ENCODE measurements around the gene DAZAP2. TPM values are rescaled to one million over a fixed set of nuclear protein-coding genes. Genes with fewer than 3 reads are reported as not detected.

Gene DAZAP2
- total and polyA plus RNA-seq, 2 experiments from 2014 or later, result 277 to 348 TPM

GRCh38 chr12:51216642-51217041 lies 22.0 kb upstream of the DAZAP2 start:
- WGBS (ENCODE audit: low lambda C conversion rate, missing lambda C conversion rate), result 40% methylated on average over 7 of the region's 7 CpGs
- no peaks in the 10 kb centered on the region for H3K36me3 ChIP-seq (replicated peaks; ENCODE audit: insufficient read depth, low read depth)
- H3K4me3 ChIP-seq, result peak overlapping the region; percentile 92
- no peaks in the 10 kb centered on the region for H3K27me3 ChIP-seq
- no peaks in the 10 kb centered on the region for H4K20me1 ChIP-seq (ENCODE audit: insufficient read depth, poor library complexity, severe bottlenecking)
- no peak overlapping the region for H3K27ac ChIP-seq
- DNase-seq (ENCODE audit: low spot score), result no peak
- H2AFZ ChIP-seq, result peak overlapping the region; percentile 64
- H3K9me2 ChIP-seq (replicated peaks; ENCODE audit: insufficient read depth), result no peaks in the 10 kb centered on the region
- TF ChIP-seq EZH2 (IDR thresholded peaks at IDR 0.05; ENCODE audit: borderline replicate concordance) (no peak), EZH2phosphoT487 (IDR thresholded peaks at IDR 0.05; ENCODE audit: low read depth, severe bottlenecking, unreplicated experiment) (no peak)
- peaks cover 9% of the 10 kb centered on the region for H3K79me2 ChIP-seq
- H3K9me3 ChIP-seq (ENCODE audit: low read depth), result no peaks in the 10 kb centered on the region
- H3K4me1 ChIP-seq (ENCODE audit: insufficient read depth), result peaks cover 14% of the 10 kb centered on the region
- peak overlapping the region; percentile 82 for H3K4me2 ChIP-seq

- H3K36me3 ChIP-seq (replicated peaks; ENCODE audit: insufficient read depth, low read depth), result no peaks in the 10 kb centered on the region
- peak overlapping the region; percentile 92 for H3K4me3 ChIP-seq
- peak; percentile 36 for TF ChIP-seq CTCF (IDR thresholded peaks at IDR 0.05; ENCODE audit: poor library complexity)
- TF ChIP-seq EZH2phosphoT487 (IDR thresholded peaks at IDR 0.05; ENCODE audit: low read depth, severe bottlenecking, unreplicated experiment), result no peak
- DNase-seq (ENCODE audit: low spot score), result peak; percentile 78
- no peaks in the 10 kb centered on the region for H3K9me3 ChIP-seq (ENCODE audit: low read depth)
- H4K20me1 ChIP-seq (ENCODE audit: insufficient read depth, poor library complexity, severe bottlenecking), result no peaks in the 10 kb centered on the region
- H3K9me2 ChIP-seq (replicated peaks; ENCODE audit: insufficient read depth), result no peaks in the 10 kb centered on the region
- H3K27ac ChIP-seq, result peak overlapping the region; percentile 83
- peak overlapping the region; percentile 82 for H3K4me2 ChIP-seq
- 5% methylated on average over 11 of the region's 81 CpGs for WGBS (ENCODE audit: low lambda C conversion rate, missing lambda C conversion rate)
- H3K79me2 ChIP-seq, result peaks cover 9% of the 10 kb centered on the region
- peaks cover 14% of the 10 kb centered on the region for H3K4me1 ChIP-seq (ENCODE audit: insufficient read depth)
- no peaks in the 10 kb centered on the region for H3K27me3 ChIP-seq
- H2AFZ ChIP-seq, result peak overlapping the region; percentile 64
Observed at GRCh38 chr12:51217133-51217967, 21.3 kb upstream of the DAZAP2 start.

- TF ChIP-seq CTCF (IDR thresholded peaks at IDR 0.05; ENCODE audit: poor library complexity), result peak; percentile 47
- no peak for TF ChIP-seq EZH2 (IDR thresholded peaks at IDR 0.05; ENCODE audit: borderline replicate concordance)
- no peaks in the 10 kb centered on the region for H3K9me2 ChIP-seq (replicated peaks; ENCODE audit: insufficient read depth)
- no peaks in the 10 kb centered on the region for H4K20me1 ChIP-seq (ENCODE audit: insufficient read depth, poor library complexity, severe bottlenecking)
- peak within 1 kb of the TSS; percentile 82 for H3K4me2 ChIP-seq
- peaks cover 14% of the 10 kb centered on the region for H3K4me1 ChIP-seq (ENCODE audit: insufficient read depth)
- H3K9me3 ChIP-seq (ENCODE audit: low read depth), result no peaks in the 10 kb centered on the region
- H3K4me3 ChIP-seq, result peak within 1 kb of the TSS; percentile 92
- H3K79me2 ChIP-seq, result peaks cover 9% of the 10 kb centered on the region
- peak within 1 kb of the TSS; percentile 64 for H2AFZ ChIP-seq
- H3K27ac ChIP-seq, result peak within 1 kb of the TSS; percentile 83
- no peaks in the 10 kb centered on the region for H3K27me3 ChIP-seq
- peak; percentile 93 for DNase-seq (ENCODE audit: low spot score)
- WGBS (ENCODE audit: low lambda C conversion rate, missing lambda C conversion rate), result 7% methylated on average over 22 of the region's 35 CpGs
- no peaks in the 10 kb centered on the region for H3K36me3 ChIP-seq (replicated peaks; ENCODE audit: insufficient read depth, low read depth)
Observed at GRCh38 chr12:51217968-51218606, 20.5 kb upstream of the DAZAP2 start, which contains the start of gene POU6F1. Gene POU6F1, minus strand, starts transcription at chr12:51218062. Its CDS starts 11,226 bp downstream, at chr12:51206836.

All from hepatocyte (in vitro differentiated cells).